Small intestine (tissue), 7 donors: ENCODE measurements around the gene FUCA1. TPM values are rescaled to one million over a fixed set of nuclear protein-coding genes. Genes with fewer than 3 reads are reported as not detected.
"Not testable (repeated sequence)": the region's sequence is repeated elsewhere in the genome, so short reads cannot be mapped to it uniquely, and the experiment has no call there.

Experiments used
- DNase-seq, 2 donors: peaks; one replicate each; pipeline versions ENCODE4 v3.0.0 to v3.0.0-alpha.2; 2013
- FAIRE-seq: peaks from 2 replicates; lab custom pipeline; 2012; peaks lifted over from hg19 to GRCh38; lab: Jason Lieb, UNC
- H3K27ac ChIP-seq, 3 donors: one replicate each; pipeline ENCODE4 v1.5.1; 2013; ENCODE audit warnings: low read length in 2 of 3, mild to moderate bottlenecking in 2 of 3, control low read depth in 1 of 3, inconsistent platforms in 1 of 3, low read depth in 1 of 3, moderate library complexity in 1 of 3
- H3K27me3 ChIP-seq, 3 donors: one replicate each; pipeline ENCODE4 v1.6.1; 2013; ENCODE audit warnings: low read length in 3 of 3, inconsistent platforms in 1 of 3; ENCODE audit not compliant: control insufficient read depth in 3 of 3, insufficient read depth in 3 of 3
- H3K36me3 ChIP-seq, 3 donors: one replicate each; pipeline ENCODE4 v1.6.1; 2013; ENCODE audit warnings: low read length in 3 of 3, inconsistent platforms in 1 of 3, low read depth in 1 of 3, mild to moderate bottlenecking in 1 of 3, moderate library complexity in 1 of 3; ENCODE audit not compliant: control insufficient read depth in 3 of 3, insufficient read depth in 2 of 3
- H3K4me1 ChIP-seq, 3 donors: one replicate each; pipeline ENCODE4 v1.6.1; 2013; ENCODE audit warnings: low read length in 2 of 3, inconsistent platforms in 1 of 3, low read depth in 1 of 3, mild to moderate bottlenecking in 1 of 3, moderate library complexity in 1 of 3; ENCODE audit not compliant: control insufficient read depth in 3 of 3, insufficient read depth in 2 of 3
- H3K4me3 ChIP-seq, 3 donors: one replicate each; pipeline ENCODE4 v1.5.1; 2013; ENCODE audit warnings: low read length in 3 of 3, control low read depth in 1 of 3, inconsistent platforms in 1 of 3, low read depth in 1 of 3, mild to moderate bottlenecking in 1 of 3, moderate library complexity in 1 of 3
- H3K9me3 ChIP-seq, 2 donors: one replicate each; pipeline ENCODE4 v1.6.1; 2013; ENCODE audit warnings: low read depth in 1 of 2, low read length in 1 of 2; ENCODE audit not compliant: control insufficient read depth in 2 of 2, insufficient read depth in 1 of 2
- WGBS, 3 donors: extraction: QIAGEN DNeasy Blood & Tissue Kit; methylation state at CpG; one replicate each; pipeline ENCODE4 v1.1.7; 2013; 5-methylcytosine and 5-hydroxymethylcytosine counted together
- polyA plus RNA-seq, 4 donors: library from polyadenylated mRNA; stranded (reverse) in 3 of 4; unstranded in 1 of 4; fragments of 200-250 nt in 3 of 4; fragments of 120-200 nt in 1 of 4; gene quantifications; one replicate each; pipeline versions ENCODE4 v1.2.1 to v1.2.3, GENCODE V29; 2013
- donor health status: healthy with polysubstance abuse.
- donor health status: control.
- donor health status: control.
- donor health status: Bipolar disorder and iron deficiency.
- donor health status: healthy.

Gene FUCA1
- polyA plus RNA-seq, 4 donors: 44.9 to 81.8 (median 51.3) TPM

- no peak for DNase-seq
- FAIRE-seq: no peak
- no peaks in the 10 kb centered on the region for H3K4me1 ChIP-seq
- no peak overlapping the region for H3K4me3 ChIP-seq
- no peak overlapping the region for H3K27ac ChIP-seq
- H3K36me3 ChIP-seq: peaks cover 0 to 30% (median 13%) of the 10 kb centered on the region in 3 donors
- H3K27me3 ChIP-seq: peaks cover 0 to 2% (median 0%) of the 10 kb centered on the region in 3 donors
- WGBS, 3 donors: 94 to 98% (median 98%) methylated on average over 2 of the region's 2 CpGs
- H3K9me3 ChIP-seq: peaks cover 0 to 10% of the 10 kb centered on the region in 2 donors
These were observed 22.9 kb downstream of the FUCA1 start for GRCh38 chr1:23845163-23845562.

DNA sequence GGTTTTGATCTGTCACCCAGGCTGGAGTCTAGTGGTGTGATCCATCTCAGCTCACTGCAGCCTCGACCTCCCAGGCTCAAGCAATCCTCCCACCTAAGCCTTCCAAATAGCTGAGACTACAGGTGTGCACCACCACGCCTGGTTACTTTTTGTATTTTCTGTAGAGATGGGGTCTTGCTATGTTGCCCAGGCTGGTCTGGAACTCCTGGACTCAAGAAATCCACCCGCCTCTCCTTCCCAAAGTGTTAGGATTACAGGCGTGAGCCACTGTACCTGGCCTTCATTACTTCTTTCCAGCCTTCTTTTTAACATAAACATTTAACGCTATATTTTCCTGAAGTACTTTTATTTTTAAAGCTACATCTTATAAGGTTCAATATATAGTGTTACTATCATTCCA, 24.4 kb downstream of the FUCA1 start:
- H3K9me3 ChIP-seq: peaks cover 0 to 9% of the 10 kb centered on the region in 2 donors
- no peak for FAIRE-seq
- H3K27me3 ChIP-seq: peaks cover 0 to 2% (median 0%) of the 10 kb centered on the region in 3 donors
- 89 to 93% (median 90%) methylated on average over 5 of the region's 5 CpGs for whole genome bisulfite sequencing, 3 donors
- DNase-seq: no peak
- H3K27ac ChIP-seq: no peak overlapping the region
- peaks cover 0 to 21% (median 10%) of the 10 kb centered on the region in 3 donors for H3K36me3 ChIP-seq
- H3K4me3 ChIP-seq: no peak overlapping the region
- H3K4me1 ChIP-seq: peaks cover 0 to 3% (median 0%) of the 10 kb centered on the region in 3 donors

DNA sequence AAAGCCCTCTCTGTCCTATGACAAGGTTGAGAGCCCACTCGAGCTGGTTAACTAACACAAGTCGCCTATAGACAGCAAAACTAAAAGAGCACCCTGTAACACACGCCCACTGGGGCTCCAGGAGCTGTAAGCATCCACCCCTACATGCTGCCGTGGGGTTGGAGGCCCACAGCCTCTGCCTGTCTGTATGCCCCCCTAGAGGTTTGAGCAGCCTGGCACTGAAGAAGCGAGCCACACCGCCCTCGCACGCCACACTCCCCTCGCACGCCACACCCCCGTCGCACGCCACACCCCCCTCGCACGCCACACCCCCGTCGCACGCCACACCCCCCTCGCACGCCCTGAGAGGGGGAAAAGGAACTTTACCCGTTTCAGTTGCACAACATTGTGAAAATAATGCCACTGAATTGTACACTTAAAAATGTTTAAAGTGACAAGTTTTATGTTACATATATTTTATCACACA, 29.7 kb downstream of the FUCA1 start:
- 1% methylated on average over 21 of the region's 21 CpGs for WGBS, 3 donors
- H3K27me3 ChIP-seq: peaks cover 0 to 9% (median 5%) of the 10 kb centered on the region in 3 donors
- DNase-seq: peak; percentile 66 to 79
- no peak overlapping the region for H3K27ac ChIP-seq
- no peaks in the 10 kb centered on the region for H3K9me3 ChIP-seq
- H3K36me3 ChIP-seq: no peaks in the 10 kb centered on the region
- peak overlapping the region; percentile 14 to 37 (median 23) for H3K4me3 ChIP-seq
- H3K4me1 ChIP-seq: peaks cover 0 to 8% (median 0%) of the 10 kb centered on the region in 3 donors
- FAIRE-seq: no peak

- 9 to 17% (median 16%) methylated on average over 11 to 13 of the region's 13 CpGs for WGBS, 3 donors
- Histone ChIP-seq H3K9me3 (no peaks in the 10 kb centered on the region), H3K36me3 (no peaks in the 10 kb centered on the region), H3K4me1 (peaks cover 0 to 8% (median 0%) of the 10 kb centered on the region in 3 donors), H3K27me3 (peaks cover 0 to 9% (median 5%) of the 10 kb centered on the region in 3 donors), H3K27ac (no peak overlapping the region), H3K4me3 (peak overlapping the region in 1 of 3 donors; percentile 37)
- FAIRE-seq: no peak
- peak in 1 of 2 donors; percentile 17 for DNase-seq
These were observed 30.2 kb downstream of the FUCA1 start for GRCh38 chr1:23837908-23838307.

GRCh38 chr1:23836037-23836436, 32.1 kb downstream of the FUCA1 start:
- Histone ChIP-seq H3K4me3 (no peak overlapping the region), H3K36me3 (no peaks in the 10 kb centered on the region), H3K27ac (no peak overlapping the region), H3K4me1 (peaks cover 0 to 8% (median 0%) of the 10 kb centered on the region in 3 donors), H3K9me3 (no peaks in the 10 kb centered on the region), H3K27me3 (peaks cover 0 to 9% (median 3%) of the 10 kb centered on the region in 3 donors)
- DNase-seq: no peak
- FAIRE-seq: no peak
- WGBS, 3 donors: 69 to 74% (median 72%) methylated on average over 3 of the region's 3 CpGs

GRCh38 chr1:23834156-23834555, 33.9 kb downstream of the FUCA1 start:
- not testable (repeated sequence) for H3K36me3 ChIP-seq, H3K4me3 ChIP-seq, DNase-seq, H3K27me3 ChIP-seq, H3K9me3 ChIP-seq, H3K4me1 ChIP-seq, H3K27ac ChIP-seq, FAIRE-seq
- WGBS, 3 donors: 81 to 88% (median 83%) methylated on average over 6 of the region's 6 CpGs

DNA sequence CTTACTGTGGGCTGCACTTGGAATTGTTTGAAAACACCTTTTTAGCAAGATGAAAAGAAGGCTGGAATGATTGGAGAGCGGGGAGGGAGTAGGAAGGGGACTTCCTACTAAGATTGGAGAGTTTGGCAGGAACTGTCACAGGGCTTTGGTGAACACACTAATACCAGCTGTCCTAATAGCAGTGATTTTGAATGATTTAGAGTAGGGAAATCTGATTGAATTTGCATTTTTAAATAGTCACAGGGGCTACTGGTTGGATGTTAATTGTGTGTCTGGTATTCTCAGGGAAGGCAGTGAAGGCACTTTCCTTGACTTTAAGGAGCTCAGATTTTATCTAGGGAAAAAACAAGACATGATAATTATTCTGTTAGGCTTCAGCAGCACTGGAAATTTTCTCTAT, 40.4 kb downstream of the FUCA1 start:
- Histone ChIP-seq H3K27ac (no peak overlapping the region), H3K4me1 (peaks cover 0 to 6% (median 4%) of the 10 kb centered on the region in 3 donors), H3K9me3 (no peaks in the 10 kb centered on the region), H3K36me3 (peaks cover 0 to 3% (median 0%) of the 10 kb centered on the region in 3 donors), H3K4me3 (no peak overlapping the region), H3K27me3 (no peaks in the 10 kb centered on the region)
- WGBS, 3 donors: 88 to 91% (median 89%) methylated on average over 1 of the region's 1 CpG
- FAIRE-seq: no peak
- no peak for DNase-seq

GRCh38 chr1:23826590-23826989, 41.5 kb downstream of the FUCA1 start:
- not testable (repeated sequence) for H3K4me3 ChIP-seq, H3K4me1 ChIP-seq, H3K9me3 ChIP-seq, DNase-seq, H3K36me3 ChIP-seq, H3K27ac ChIP-seq, H3K27me3 ChIP-seq, FAIRE-seq
- WGBS, 3 donors: 91 to 96% (median 93%) methylated on average over 13 of the region's 13 CpGs
